HG03432 (cell line): Measurements from ENCODE around the gene ADRA2C.

Experiments used
- ATAC-seq: cut with Tn5 transposase; IDR thresholded peaks from one replicate; pipeline ENCODE4 v1.9.1; 2021; ENCODE audit warnings: mild to moderate bottlenecking, moderate library complexity; ENCODE audit not compliant: unreplicated experiment

The ADRA2C gene

DNA sequence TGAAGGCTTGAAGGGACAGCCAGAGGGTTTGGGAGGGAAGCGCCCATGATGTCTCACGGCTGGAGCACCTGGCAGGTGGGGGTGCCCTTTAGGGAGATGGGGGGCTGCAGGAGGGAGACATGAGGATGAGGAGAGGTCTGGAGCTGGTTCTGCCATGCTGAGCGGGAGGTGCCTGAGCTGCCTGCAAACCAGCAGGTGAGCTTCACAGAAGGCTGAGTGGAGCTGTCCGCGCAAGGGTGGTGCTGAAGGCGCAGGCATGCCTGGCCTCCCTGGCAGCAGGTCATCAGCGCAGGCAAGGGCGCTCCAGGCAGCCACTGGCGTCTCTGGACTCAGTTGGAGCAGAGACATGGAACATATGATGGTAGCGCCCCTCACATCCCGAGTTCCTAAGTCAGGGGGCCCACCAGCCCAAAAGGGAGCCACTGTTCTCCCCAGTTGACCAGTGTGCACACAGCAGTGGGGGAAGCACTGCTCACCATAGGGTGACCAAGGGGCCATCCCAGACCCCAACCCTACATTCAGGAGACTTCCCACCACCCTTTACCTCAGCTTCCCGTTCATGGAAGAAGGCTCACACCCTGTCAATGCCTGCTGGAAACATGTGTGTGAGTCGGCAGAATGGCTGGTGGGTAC is 25.8 kb downstream of the ADRA2C start:
- no peak for ATAC-seq

DNA sequence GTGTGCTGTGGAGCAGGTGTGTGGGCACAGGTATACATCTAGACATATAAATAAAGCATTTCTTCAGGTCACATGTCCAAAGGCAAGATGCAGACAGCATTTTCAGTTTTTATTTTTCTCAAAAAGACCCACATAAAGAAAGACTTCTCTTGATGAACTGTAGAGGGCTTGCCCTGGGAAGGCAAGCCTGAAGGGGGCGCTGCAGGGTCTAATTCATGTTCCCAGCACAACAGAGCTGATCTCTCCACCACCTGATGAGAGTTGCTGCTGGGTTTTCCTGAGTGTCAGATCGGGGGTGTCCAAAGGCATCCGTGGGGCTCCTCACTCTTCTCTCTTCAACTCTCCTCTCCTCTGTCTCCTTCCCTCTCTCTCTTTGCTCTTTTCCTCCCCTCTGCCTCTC is 26.6 kb downstream of the ADRA2C start:
- ATAC-seq: no peak

GRCh38 chr4:3793545-3793944 is 27.4 kb downstream of the ADRA2C start:
- ATAC-seq: no peak

DNA sequence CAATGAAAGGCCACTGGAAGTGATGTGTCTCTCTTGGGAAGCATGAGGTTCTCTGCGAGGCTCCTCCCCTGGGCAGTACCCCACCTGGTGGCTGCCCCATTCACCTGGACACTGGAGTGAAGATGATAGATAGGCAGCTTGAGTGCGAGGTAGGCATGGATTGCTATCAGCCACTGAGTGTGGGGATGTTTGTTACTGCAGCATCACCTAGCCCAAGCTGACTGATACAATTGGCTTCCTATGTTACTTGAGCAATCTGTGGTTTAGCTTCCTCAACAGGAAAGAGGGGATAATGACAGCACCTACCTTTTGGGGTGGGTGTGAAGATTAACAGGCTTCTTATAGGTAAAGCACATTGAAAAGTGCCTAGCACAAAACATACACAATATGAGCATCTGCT is 30.8 kb downstream of the ADRA2C start:
- no peak for ATAC-seq

DNA sequence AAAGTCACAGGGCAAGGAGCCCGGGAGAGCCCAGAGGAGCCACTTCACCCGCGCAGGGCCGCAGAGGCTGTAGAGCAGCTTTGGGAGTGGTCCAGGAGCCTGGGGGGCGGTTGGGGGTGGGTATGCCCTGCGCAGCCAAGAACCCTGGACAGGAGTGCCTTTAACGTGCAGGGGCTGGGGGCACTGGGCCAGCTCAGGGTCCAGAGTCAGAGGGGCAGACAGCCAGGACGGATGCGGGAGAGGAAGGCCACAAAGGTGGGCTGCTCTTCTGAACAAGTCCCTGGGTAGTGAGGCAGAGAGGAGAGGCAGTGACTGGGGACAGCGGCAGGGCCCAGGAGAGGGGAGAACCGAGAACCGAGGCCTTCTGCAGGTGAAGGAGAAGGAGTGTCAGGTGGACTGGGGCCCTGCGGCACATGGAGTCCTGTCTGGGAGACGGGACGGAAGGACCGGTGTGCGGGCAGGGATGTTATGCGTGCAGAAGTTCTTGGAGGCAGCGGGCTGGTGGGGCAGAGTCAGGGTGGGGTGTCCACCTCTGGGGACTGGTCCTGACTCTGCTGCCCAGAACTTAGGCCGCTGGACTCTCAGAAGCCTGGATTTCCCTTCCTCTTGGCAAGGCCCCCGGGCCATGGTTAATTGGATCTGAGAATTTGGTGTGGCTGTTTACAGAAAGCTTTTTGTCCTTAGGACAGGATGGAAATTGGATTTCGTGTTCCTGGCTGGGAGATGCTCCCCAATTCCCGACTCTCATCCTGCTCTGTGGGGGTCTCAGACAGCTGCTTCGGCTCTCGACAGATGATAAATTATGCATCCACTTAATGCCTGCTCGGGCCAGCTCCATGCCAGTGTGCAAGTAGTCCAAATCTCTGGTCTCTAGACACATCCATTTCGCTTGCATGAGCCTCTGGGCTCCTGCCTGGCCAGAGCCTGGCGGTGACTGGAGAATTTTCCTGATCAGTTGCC is 31.9 kb downstream of the ADRA2C start:
- ATAC-seq: no peak

DNA sequence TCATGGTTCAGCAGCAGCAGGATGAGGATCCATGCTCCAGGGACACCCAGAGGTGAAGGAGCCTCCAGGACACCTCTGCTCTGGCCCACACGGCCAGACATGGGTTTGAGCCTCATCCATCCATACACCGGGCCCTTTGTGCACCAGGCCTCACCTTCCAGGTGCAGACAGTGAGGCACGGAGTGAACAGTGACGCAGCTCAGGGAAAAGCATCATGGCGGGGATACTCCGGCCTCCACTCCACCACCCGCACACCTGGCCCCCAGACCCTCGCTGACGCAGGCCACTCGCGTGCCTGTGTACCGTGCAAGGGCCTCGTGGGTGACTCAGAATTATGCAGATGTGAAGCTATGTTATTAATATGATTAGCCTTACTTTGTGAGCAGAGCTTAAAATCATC is 33.3 kb downstream of the ADRA2C start:
- no peak for ATAC-seq

DNA sequence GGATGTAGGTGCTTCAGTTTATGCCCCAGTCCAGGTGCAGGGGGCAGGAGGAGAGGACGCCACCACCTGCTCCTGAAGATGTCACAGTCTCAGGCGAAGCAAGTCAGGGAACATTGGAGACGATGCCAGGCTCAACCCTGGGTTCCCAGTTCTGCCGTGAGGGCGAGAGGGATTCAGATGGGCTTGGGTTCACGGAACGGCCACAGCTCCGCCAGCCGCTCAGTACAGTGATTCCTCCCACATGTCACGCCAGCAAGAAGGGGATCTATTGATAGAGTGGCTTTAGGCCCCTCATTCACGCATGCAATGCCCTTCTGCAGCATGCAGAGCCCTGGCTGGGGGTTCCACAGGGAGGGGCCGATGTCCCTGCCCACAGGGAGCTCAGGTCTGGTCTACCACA is 34.2 kb downstream of the ADRA2C start:
- no peak for ATAC-seq

- ATAC-seq: no peak
Observed at GRCh38 chr4:3801521-3801920, 35.3 kb downstream of the ADRA2C start.

- no peak for ATAC-seq
Observed at GRCh38 chr4:3801931-3802550, 35.9 kb downstream of the ADRA2C start.

DNA sequence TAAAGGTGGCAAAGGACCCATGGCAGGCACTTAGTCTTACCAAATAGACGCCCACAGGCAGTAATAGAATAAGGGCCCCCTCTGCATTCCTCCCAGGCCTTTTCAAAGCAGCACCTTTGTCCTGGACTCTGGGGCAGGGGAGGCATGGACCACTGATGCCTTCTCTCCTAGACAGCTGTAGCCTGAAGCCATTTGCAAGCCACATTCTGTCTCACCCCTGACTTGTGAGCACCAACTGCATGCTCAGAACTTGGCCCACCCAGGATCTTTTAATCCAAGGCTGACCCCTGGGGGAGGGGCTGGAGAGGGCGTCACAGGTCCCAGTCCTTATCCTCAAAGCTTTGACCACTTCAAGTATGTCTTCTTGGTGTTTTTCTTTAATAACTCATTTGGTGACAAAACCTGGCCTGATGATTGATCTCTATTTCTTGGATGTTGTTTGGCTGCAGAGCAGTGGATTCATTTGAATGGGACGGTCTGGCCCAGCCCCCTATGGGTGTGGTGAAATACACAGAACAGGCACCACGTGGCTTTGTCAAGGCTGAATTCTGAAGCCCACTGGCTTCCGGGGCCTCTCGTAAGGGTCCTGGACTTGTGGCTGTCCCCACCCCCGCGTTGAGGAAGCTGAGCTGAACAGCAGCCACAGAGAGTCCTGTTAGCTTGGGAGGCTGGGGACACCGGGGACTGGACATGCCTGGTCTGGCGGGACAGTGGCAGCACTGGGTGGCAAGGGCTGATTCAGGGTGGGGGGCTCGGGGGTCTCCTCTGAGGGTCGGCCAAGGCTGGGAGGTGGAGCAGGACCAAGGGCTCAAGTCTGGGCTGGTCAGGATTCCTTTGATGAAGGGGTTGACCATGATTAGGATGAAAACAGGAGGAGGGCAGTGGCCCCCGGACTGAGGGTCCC is 36.6 kb downstream of the ADRA2C start:
- ATAC-seq: no peak

- no peak for ATAC-seq
Observed at GRCh38 chr4:3803475-3803847, 37.3 kb downstream of the ADRA2C start.

DNA sequence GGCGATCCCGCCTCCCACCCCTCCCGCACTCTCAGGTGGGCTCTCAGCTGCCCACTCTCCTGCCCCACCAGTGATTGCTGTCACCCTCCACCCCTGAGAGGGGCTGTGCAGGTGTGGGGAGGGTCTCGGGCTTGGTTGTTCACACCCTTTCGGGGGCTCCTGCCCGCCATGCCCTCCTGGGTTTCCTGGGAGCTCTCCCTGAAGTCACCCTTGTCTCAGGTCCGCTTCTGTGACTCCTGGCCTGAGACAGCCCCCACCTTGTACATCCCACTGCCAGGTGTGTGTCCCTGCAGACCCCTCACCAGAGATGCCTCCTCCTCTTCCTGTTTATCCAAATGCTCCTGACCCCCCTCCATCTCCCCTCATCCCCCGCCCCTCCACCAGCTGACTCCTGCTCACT is 37.8 kb downstream of the ADRA2C start:
- ATAC-seq: no peak

- no peak for ATAC-seq
Observed at GRCh38 chr4:3805026-3805425, 38.8 kb downstream of the ADRA2C start.

DNA sequence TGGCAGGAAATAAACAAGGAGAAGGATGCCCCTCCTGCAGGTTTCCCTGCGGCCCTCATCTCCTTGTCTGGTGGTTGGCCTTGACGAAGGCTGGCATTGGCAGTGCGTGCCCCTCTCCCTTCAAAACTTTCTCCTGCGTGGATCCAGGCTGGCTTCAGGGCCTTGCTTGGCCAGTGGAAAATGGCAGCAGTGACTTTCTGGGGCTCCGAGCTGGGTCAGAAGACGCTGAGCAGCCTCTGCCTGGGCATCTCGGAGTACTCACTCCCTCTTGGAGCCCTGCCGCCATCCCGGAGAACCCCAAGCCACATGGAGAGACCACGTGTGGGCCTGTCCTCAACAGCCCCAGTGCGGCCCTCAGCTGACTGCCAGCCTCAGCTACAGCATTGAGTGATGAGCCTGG is 39.5 kb downstream of the ADRA2C start:
- no peak for ATAC-seq

GRCh38 chr4:3807311-3807710 is 41.1 kb downstream of the ADRA2C start:
- ATAC-seq: no peak

DNA sequence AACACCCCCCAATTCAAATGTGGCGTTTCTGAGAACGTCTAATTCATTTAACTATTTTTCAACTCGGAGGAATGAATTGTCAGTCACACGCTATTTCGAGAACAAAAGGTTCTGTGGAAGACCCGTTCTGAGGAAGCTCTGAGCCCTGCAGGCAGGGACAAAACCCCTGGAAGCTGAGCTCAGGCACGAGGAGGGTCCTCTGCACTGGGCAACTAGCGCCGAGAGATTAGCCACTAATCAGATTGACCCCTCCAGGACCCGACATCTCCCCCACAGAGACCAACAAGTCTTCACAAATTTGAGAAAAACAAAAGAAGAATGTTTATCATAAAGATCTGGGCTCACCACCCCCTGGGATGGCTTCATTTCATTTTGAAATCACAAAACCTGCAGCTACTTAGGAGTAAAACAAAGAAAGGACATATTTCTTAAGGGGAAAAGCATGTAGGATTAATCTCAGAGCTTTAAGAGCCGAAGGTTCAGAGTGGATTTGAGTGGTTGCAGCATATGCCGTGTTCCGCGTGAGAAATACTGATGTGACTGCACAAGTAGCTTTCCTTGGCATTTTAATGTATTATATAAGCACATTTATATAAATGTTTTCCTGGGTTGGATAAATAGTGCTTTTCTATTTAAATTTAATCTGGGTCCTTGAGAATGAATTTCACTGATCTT is 41.8 kb downstream of the ADRA2C start:
- ATAC-seq: no peak

DNA sequence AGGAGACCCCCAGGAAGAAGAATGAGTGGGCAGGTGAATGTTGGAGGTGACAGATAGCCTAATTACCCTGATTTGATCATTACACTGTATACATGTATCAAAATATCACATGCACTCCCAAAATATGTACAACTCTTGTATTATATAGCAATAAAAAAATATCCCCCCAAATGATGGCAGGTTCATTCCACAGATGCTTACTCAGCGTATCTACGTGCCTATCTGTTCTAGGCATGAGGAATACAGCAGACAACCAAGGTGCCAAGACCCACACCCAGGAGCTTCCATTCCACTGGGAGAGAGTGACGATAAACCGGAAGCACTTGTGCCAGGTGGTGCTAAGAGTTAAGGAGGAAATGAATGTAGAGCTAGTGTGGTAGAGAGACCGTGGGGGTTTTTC is 42.4 kb downstream of the ADRA2C start:
- ATAC-seq: no peak

GRCh38 chr4:3809028-3809427 is 42.8 kb downstream of the ADRA2C start:
- no peak for ATAC-seq

DNA sequence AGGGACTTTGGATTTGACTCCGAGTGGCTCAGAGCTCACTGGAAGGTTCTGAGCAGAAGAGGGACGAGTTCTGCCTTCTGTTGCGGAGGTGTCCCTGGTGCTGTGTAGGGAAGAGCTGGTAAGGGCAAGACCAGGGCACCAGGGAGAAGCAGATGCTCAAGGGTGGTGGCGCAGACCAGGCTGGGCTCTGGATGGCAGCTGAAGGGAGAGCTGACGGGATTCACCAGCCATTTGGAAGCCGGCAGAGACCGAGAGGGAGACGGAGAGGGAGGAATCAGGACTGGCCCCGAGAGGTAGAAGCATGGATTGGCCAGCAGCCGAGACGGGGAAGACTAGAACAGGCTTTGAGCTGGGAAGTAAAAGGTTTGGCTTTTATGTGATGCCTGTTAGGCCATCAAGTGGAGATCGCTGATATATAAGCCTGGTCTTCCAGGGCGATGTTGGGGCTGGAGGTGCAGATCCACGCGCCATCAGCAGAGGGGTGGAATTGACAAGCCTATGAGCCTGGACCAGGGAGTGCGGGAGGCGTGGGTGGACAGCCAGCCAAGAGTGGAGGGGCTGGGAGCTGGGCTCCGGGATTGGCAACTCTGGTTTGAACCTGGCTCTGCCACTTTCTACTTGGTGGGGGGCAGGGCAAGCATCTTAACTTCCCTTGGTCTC is 43.4 kb downstream of the ADRA2C start:
- no peak for ATAC-seq

DNA sequence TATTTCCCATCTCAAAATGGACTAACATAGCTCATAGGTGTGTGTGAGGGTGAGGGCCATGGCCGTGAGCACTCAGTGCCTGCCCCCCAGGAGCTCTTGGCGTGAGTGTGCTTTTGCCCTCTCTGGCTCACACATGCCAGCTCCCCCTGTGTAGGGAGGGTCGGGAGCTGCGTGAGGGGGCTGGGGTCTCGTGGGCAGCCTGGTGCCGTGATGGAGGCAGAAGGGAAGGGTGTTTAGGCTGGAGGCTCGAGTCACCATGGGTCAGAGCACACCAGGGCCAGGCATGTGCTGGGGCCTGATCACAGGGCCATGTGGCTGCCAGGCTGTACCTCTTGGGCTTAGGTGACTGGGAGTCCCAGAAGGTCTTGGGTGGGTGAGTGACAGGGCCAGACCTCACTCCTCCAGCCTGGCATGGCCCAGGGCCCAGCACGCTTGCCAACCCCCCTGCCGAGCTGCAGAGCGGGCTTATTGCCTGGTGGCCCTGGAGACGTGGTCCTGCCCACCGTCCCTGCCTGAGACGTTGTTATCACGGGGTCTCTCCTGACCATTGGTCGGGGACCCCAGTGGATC is 44.0 kb downstream of the ADRA2C start:
- no peak for ATAC-seq
